DOHH2 (cell line): ENCODE data around the gene ENO1.

Source experiments
- EZH2phosphoT487 ChIP-seq: fragments of 200-600 bp; sonication (generic); IDR thresholded peaks from 2 replicates; pipeline ENCODE4 v1.6.1; 2017; ENCODE audit warnings: borderline replicate concordance, mild to moderate bottlenecking, antibody characterized with exemption, low read length, moderate library complexity, mixed read lengths
- TF ChIP-seq, protein P1 (sequence below): fragments of 200-600 bp; sonication (generic); IDR thresholded peaks from one replicate; pipeline ENCODE4 v1.5.1; 2014; ENCODE audit warnings: antibody characterized with exemption, mild to moderate bottlenecking, low read depth, low read length; ENCODE audit not compliant: poor library complexity, severe bottlenecking

DNA sequence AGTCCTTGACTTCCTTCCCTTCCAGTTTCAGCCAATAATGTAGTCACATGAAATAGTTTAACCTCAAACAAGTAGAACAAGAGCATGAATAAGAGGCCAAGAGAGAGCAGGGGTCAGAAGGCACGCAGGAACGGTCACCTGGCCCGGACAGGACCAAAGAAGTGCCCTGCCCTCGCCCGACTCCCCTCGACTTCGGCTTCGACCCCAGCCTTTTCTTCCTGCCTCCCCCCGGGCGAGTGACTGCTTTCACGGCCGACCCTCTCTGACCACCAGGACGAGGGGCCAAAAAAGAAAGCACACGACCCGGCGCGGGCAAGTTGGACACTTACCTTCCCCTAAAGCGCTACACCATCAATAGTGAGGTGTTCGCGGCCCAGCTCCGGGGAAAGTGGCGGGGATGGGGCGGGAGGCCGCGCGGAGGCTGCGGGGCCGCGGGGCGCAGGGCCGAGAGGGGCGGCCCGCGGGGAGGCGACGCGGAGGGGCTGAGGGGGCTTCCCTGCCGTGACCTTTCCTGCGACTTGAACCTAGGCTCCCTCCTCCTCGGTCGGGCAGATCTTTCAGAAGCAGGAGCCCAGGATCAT, 61.6 kb downstream of the ENO1 start:
- TF ChIP-seq, protein P1, sequence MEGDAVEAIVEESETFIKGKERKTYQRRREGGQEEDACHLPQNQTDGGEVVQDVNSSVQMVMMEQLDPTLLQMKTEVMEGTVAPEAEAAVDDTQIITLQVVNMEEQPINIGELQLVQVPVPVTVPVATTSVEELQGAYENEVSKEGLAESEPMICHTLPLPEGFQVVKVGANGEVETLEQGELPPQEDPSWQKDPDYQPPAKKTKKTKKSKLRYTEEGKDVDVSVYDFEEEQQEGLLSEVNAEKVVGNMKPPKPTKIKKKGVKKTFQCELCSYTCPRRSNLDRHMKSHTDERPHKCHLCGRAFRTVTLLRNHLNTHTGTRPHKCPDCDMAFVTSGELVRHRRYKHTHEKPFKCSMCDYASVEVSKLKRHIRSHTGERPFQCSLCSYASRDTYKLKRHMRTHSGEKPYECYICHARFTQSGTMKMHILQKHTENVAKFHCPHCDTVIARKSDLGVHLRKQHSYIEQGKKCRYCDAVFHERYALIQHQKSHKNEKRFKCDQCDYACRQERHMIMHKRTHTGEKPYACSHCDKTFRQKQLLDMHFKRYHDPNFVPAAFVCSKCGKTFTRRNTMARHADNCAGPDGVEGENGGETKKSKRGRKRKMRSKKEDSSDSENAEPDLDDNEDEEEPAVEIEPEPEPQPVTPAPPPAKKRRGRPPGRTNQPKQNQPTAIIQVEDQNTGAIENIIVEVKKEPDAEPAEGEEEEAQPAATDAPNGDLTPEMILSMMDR, result no peak
- TF ChIP-seq EZH2phosphoT487, result no peak
